Loucy (cell line): ENCODE results near the gene ATP11A.

Source experiments
- H2AFZ ChIP-seq: fragments of 200-600 bp; sonication (generic); 2 replicates; pipeline ENCODE4 v1.6.0; 2016; ENCODE audit warnings: antibody characterized with exemption, mild to moderate bottlenecking, low read length, moderate library complexity
- H3F3A ChIP-seq: fragments of 200-600 bp; 2 replicates; pipeline ENCODE4 v1.6.0; 2016; ENCODE audit warnings: antibody characterized with exemption, low read depth, mild to moderate bottlenecking
- H3K27me3 ChIP-seq: fragments of 200-600 bp; sonication (generic); 2 replicates; pipeline ENCODE4 v1.6.1; 2014; ENCODE audit warnings: low read length, mild to moderate bottlenecking; ENCODE audit not compliant: insufficient read depth, poor library complexity, severe bottlenecking
- H3K36me3 ChIP-seq: fragments of 200-600 bp; sonication (generic); 2 replicates; pipeline ENCODE4 v1.6.1; 2016; ENCODE audit warnings: low read length; ENCODE audit not compliant: insufficient read depth
- H3K4me1 ChIP-seq: fragments of 200-600 bp; sonication (generic); 2 replicates; pipeline ENCODE4 v1.5.1; 2014; ENCODE audit warnings: low read length, mild to moderate bottlenecking; ENCODE audit not compliant: insufficient read depth, poor library complexity, severe bottlenecking
- H3K4me2 ChIP-seq: fragments of 200-600 bp; sonication (generic); 2 replicates; pipeline ENCODE4 v1.6.0; 2014; ENCODE audit warnings: antibody characterized with exemption, low read length, low read depth, mild to moderate bottlenecking; ENCODE audit not compliant: poor library complexity, severe bottlenecking
- H3K4me3 ChIP-seq: fragments of 200-600 bp; sonication (generic); 2 replicates; pipeline ENCODE4 v1.5.1; 2014; ENCODE audit warnings: low read length, mild to moderate bottlenecking, mixed read lengths; ENCODE audit not compliant: poor library complexity, severe bottlenecking
- H3K79me2 ChIP-seq: fragments of 200-600 bp; sonication (generic); 2 replicates; pipeline ENCODE4 v1.6.1; 2014; ENCODE audit warnings: low read length; ENCODE audit not compliant: insufficient read depth
- H3K9ac ChIP-seq: fragments of 200-600 bp; sonication (generic); 2 replicates; pipeline ENCODE4 v1.6.0; 2014; ENCODE audit warnings: mild to moderate bottlenecking, low read depth, low read length, moderate library complexity; ENCODE audit not compliant: poor library complexity, severe bottlenecking
- H3K9me2 ChIP-seq: fragments of 200-600 bp; sonication (generic); replicated peaks from 2 replicates; pipeline ENCODE4 v1.6.1; 2016; ENCODE audit warnings: low read depth, low read length, mixed read lengths
- H3K9me3 ChIP-seq: fragments of 200-600 bp; sonication (generic); 2 replicates; pipeline ENCODE4 v1.6.1; 2014; ENCODE audit warnings: mild to moderate bottlenecking, antibody characterized with exemption, low read length, low read depth; ENCODE audit not compliant: insufficient read depth
- H4K20me1 ChIP-seq: fragments of 200-600 bp; sonication (generic); 2 replicates; pipeline ENCODE4 v1.6.0; 2014; ENCODE audit warnings: antibody characterized with exemption, low read length, mild to moderate bottlenecking; ENCODE audit not compliant: insufficient read depth, poor library complexity, severe bottlenecking
- EZH2phosphoT487 ChIP-seq: fragments of 200-600 bp; IDR thresholded peaks from 2 replicates; pipeline ENCODE4 v1.6.1; 2018; ENCODE audit warnings: antibody characterized with exemption, mild to moderate bottlenecking, moderate library complexity, borderline replicate concordance
- TF ChIP-seq, protein P1 (sequence below): fragments of 200-600 bp; sonication (generic); conservative IDR thresholded peaks from 2 replicates; pipeline ENCODE4 v1.5.1; 2014; ENCODE audit warnings: mild to moderate bottlenecking, antibody characterized with exemption, low read length

The ATP11A gene

DNA sequence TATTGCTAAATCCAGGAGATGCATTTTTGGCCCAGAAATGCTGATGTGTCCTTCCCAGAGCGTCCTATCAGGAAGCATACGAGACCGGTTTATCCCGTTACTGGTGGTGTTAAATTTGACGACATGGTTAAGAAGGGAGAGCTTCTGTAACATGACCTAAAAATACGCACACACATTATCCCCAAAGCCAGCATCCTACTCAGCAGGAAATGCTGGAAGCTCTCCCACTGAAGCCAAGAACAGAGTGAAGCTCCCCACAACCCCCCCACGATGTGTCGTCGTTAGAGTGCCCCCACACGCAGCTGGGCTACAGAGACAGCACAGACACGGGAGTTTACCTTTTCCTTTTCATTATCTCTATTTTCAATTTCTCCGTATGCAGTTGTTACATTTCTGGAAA is 234.1 kb downstream of the ATP11A start:
- Histone ChIP-seq H3K4me3 (no peak overlapping the region), H3K27me3 (no peaks in the 10 kb centered on the region), H3K79me2 (no peaks in the 10 kb centered on the region), H4K20me1 (no peaks in the 10 kb centered on the region), H3K4me1 (no peaks in the 10 kb centered on the region), H3K36me3 (no peaks in the 10 kb centered on the region), H3K9ac (no peak overlapping the region), H3K9me3 (no peaks in the 10 kb centered on the region), H3K9me2 (no peaks in the 10 kb centered on the region), H2AFZ (no peak overlapping the region), H3F3A (no peaks in the 10 kb centered on the region), H3K4me2 (no peak overlapping the region)
- TF ChIP-seq, protein P1, sequence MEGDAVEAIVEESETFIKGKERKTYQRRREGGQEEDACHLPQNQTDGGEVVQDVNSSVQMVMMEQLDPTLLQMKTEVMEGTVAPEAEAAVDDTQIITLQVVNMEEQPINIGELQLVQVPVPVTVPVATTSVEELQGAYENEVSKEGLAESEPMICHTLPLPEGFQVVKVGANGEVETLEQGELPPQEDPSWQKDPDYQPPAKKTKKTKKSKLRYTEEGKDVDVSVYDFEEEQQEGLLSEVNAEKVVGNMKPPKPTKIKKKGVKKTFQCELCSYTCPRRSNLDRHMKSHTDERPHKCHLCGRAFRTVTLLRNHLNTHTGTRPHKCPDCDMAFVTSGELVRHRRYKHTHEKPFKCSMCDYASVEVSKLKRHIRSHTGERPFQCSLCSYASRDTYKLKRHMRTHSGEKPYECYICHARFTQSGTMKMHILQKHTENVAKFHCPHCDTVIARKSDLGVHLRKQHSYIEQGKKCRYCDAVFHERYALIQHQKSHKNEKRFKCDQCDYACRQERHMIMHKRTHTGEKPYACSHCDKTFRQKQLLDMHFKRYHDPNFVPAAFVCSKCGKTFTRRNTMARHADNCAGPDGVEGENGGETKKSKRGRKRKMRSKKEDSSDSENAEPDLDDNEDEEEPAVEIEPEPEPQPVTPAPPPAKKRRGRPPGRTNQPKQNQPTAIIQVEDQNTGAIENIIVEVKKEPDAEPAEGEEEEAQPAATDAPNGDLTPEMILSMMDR, result no peak
- TF ChIP-seq EZH2phosphoT487, result no peak

DNA sequence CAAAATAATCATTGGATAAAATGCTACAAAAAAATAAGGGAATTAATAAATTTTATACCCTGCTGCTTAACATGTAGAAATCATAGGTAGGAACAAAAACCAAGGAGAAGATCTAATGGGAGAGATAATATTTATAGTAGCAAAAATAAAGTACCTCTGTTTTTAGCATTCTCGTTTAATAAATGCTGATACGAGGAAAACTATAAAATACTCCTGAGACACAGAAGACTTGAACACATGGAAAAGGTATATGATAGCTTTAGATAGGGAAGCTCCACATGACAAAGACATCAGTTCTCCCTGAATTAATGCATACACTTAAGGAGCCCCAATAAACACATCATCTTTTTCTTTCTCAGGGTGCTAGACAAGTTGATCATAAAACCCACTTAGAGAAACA is 234.5 kb downstream of the ATP11A start:
- Histone ChIP-seq H3K4me3 (no peak overlapping the region), H3K9me2 (no peaks in the 10 kb centered on the region), H2AFZ (no peak overlapping the region), H4K20me1 (no peaks in the 10 kb centered on the region), H3K4me1 (no peaks in the 10 kb centered on the region), H3K36me3 (no peaks in the 10 kb centered on the region), H3F3A (no peaks in the 10 kb centered on the region), H3K9ac (no peak overlapping the region), H3K79me2 (no peaks in the 10 kb centered on the region), H3K4me2 (no peak overlapping the region), H3K27me3 (no peaks in the 10 kb centered on the region), H3K9me3 (no peaks in the 10 kb centered on the region)
- TF ChIP-seq EZH2phosphoT487, result no peak
- TF ChIP-seq, protein P1, result no peak

DNA sequence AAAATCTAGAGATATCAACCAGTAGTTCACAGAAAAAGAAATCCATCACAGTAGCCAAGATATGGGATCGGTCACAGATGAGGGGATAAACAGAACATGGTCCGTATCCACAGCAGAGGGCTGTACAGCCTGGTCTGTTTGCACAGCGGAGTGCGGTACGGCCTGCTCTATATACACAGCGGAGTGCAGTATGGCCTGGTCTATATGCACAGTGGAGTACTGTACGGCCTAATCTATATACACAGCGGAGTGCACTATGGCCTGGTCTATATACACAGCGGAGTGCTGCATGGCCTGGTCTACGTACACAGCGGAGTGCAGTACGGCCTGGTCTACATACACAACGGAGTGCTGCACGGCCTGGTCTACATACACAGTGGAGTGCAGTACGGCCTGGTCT is 236.2 kb downstream of the ATP11A start:
- Histone ChIP-seq H3K4me2 (no peak overlapping the region), H3K9me3 (no peaks in the 10 kb centered on the region), H3K9me2 (no peaks in the 10 kb centered on the region), H4K20me1 (no peaks in the 10 kb centered on the region), H3K27me3 (no peaks in the 10 kb centered on the region), H3K9ac (no peak overlapping the region), H3K4me3 (no peak overlapping the region), H2AFZ (no peak overlapping the region), H3K79me2 (no peaks in the 10 kb centered on the region), H3F3A (no peaks in the 10 kb centered on the region), H3K36me3 (no peaks in the 10 kb centered on the region), H3K4me1 (no peaks in the 10 kb centered on the region)
- no peak for TF ChIP-seq EZH2phosphoT487
- TF ChIP-seq, protein P1, result no peak
